HL-60/S4 treated with phorbol 12-myristate 13-acetate at 8.2 ng/mL for 4 days and 3 days (cell line): ENCODE results near the gene LXN.

Experiments
- in situ Hi-C: fragments of 300-500 bp; cut with MboI; formaldehyde crosslinking; loops from 2 replicates; pipeline ENCODE4 v1.15.0; 2022; ENCODE audit warnings: low sequenced_read_pairs

LXN gene

DNA sequence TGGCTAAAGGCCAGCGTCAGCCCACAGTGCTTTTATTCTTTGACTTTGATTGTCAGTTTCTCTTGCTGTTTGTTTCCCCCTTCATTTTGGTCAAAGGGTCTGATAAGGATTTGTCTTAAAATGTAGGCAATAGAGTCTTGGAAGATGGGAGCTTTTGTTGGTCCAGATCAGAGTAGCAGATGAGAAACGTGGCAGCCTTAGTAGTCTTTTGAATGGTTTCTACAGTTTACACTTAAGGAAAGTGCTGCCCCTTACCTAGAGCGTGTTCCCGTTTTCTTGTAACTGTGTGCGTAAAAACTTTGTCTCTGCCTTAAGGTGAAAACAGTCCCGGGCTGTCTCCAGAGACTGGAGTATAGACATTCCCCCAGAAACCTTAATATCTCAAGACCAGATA lies 630 bp downstream of the LXN start:
- in situ Hi-C loops = no loop called here

DNA sequence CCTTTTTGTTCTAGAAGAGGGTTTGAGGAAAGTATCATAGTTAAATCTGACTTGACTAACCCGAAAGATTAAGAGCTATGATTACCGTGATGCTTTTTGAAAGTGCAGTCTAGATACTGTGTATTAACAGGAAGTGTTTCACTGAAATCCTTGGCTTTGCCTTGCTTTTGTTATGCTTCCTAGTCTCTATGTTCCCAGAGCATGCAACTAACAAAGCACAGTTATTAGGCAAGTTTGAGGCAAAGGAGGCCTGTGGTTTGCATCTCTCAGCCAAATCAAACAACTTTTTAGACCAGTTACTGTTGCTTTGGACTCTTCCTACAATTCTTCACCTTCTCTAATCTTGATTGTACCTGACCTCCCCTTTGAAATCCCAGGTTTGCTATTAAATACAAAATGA lies 3.9 kb downstream of the LXN start:
- in situ Hi-C loops = loop anchor here (10.0 kb wide), 1 partner anchor 126 kb away; no protein-coding TSS in a partner anchor

DNA sequence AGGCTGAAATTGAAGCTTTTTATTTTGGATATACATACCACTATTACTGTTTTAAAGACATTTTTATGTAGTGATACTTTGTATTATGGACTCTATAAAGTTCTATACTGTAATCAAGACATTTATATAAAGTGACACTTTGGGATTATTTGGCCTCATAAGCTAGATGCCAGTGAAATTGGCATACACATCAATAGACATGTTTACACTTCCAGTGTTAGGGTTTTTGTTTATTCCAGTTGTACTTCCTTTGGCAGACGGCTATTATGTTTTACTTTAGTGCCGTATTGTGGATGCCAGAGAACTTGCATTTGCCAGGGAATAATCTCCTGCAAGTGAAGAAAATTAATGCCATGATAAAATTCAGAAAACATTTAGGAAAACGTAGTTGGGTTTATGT lies 6.0 kb downstream of the LXN start:
- in situ Hi-C loops = loop anchor here (10.0 kb wide), 1 partner anchor 128 kb away; no protein-coding TSS in a partner anchor

DNA sequence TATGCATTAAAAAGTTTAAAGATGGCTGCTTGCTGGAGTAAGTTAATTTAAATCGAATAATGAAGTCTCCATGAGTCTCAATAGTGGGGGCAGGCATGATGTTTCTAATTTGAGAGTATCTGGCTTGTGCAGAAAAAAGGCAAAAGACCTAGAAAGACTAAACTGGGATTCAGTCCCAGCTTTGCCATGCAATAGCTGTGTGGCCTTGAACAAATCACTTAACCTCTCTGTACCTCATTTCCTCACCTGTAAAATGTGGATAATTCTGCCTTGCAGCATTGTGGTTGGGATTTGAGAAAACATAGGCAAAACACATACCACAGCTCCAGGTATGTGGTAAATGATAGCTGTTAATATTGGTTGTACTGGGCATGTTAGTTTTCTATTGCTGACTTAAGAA lies 8.6 kb downstream of the LXN start:
- in situ Hi-C loops = loop anchor here (10.0 kb wide), 1 partner anchor 131 kb away; no protein-coding TSS in a partner anchor

DNA sequence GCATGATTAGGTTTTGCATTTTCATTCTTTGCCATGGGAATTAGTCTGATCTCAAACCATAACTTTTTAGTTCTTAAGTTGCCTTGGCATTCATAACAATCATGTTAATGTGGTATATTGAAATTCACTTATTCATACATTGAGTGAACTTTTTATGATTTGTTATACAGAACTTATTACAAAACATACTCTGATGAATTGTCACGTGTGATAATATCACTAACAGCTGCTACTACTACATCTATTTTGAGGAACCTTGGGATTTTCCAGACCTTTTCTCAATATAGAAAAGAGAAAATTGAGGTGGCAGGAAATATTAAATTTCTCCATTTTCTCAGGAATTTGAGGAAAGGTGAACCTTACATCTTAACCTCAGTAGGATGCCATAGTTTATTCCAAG lies 9.2 kb downstream of the LXN start:
- in situ Hi-C loops = loop anchor here (10.0 kb wide), 1 partner anchor 132 kb away; no protein-coding TSS in a partner anchor

DNA sequence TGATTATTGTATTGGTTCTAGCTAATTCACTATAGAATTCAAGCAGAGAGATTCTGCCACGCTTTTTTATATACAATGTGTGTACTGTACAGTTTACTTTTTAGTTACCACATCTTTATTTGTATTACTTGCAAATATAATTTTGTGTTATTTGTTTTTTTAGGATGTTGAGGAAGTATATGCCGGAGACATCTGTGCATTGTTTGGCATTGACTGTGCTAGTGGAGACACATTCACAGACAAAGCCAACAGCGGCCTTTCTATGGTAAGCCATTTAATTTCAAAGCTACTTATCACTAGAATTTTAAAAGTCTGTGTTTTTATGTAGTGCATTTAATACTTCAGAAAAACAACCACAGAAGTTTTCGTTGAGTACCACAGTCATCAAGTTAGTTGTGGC lies 11.7 kb downstream of the LXN start:
- in situ Hi-C loops = loop anchor here (10.0 kb wide), 1 partner anchor 134 kb away; no protein-coding TSS in a partner anchor

DNA sequence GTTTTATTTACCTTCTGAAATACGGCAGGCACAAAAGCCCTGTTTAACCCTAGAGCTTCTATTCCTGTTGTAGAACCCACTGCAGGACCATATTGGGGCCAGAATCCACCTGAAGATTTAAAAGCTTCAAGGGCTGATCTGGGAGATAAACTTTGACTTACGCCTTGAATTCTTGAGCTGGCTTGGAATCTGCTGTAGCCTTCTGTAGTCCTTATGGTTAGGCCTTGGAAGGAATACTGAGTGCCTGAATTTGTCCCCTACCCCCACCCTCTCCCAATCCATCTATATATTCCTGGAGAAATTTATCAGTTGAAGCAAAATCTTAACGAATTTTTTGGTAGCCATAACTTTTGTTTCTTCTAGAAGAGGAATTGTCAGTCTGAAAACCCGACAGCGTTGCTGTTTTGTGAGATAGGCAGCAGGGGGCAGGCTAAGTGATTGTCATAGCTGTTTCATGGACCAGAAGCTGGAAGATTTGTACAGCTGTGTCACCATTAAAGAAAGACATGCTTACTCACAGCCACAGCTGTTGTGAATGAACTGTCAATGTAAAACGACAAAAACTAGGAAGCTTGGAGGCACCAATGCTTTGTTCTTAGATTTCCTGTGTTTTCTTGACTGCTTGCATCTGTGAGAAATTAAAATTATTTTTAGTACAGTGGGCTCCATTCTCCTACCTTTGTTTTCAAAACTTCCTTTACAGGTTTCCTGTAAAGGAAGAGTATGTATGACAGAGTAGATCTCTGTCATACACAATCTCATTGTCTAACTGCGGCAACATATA lies 12.8 kb downstream of the LXN start:
- in situ Hi-C loops = loop anchor here (10.0 kb wide), 1 partner anchor 135 kb away; no protein-coding TSS in a partner anchor

DNA sequence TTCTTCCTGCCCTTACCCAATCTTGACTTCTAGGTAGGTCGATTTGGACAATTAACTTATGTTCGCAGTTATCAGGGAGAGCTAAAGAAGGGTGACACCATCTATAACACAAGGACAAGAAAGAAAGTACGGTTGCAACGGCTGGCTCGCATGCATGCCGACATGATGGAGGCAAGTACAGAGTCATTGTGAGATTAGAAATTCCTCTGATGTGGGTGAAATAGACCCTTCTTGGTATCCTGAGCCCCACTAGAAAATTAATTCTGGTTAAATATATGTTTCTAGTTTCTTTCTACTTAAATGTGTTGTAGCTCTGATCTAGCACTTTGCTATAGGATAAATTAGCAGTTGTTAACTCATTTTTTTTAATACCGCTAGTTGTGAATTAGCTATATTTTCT lies 13.6 kb downstream of the LXN start:
- in situ Hi-C loops = no loop called here

DNA sequence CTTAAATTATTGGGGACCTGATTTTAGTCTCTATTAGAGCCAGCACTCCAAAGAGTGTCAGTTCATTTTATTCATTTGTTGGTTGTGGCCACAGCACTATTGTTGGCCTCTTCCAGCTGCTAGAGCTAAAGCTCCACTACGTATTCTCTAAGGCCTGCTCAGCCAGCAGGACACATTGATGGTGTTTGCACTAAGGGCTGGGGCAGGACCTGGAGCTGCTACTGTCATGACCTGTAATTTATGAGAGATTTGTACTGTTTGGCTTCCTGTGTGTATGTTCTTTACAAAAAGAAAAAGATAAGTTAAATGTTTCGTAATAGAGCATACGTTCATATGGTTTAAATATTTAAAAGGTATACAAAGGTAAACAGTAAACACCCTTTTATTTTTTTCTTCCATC lies 20.0 kb downstream of the LXN start:
- in situ Hi-C loops = no loop called here

DNA sequence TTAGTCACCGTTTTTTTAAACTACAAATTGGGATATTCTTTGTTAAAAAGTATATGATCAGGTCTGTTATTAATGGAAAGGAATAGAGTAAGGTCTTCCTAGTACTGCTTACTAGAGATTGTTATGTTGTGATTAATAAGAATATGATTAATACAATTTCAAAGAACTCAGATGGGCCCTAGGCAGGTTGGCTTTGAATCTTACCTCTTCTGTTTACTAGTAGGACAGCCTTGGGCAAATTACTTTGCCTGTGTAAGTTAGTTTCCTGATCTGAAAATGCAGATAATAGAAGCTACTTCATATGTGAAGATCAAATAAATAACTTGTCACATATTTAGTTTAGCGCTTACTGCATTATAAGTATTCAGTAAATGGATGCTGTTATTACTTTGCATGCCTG lies 21.3 kb downstream of the LXN start:
- in situ Hi-C loops = no loop called here

DNA sequence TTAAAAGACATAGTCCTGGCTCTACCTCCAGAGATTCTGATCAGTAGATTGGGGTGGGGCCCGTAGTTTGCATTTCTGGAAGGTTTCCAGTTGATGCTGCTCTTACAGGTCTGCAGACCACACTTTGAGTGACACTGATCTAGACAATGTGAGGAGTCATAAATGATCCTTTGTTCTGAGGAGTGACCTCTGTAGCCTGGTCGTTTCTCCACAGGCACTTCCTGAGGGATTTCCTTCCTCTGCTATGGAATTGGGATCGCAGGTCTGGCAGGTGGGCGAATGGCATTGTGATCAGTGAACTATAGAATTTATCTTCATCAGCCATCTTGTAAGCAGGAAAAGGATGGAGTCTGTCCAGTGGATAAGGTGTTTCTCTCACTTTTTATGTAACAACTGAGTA lies 22.7 kb downstream of the LXN start:
- in situ Hi-C loops = no loop called here

DNA sequence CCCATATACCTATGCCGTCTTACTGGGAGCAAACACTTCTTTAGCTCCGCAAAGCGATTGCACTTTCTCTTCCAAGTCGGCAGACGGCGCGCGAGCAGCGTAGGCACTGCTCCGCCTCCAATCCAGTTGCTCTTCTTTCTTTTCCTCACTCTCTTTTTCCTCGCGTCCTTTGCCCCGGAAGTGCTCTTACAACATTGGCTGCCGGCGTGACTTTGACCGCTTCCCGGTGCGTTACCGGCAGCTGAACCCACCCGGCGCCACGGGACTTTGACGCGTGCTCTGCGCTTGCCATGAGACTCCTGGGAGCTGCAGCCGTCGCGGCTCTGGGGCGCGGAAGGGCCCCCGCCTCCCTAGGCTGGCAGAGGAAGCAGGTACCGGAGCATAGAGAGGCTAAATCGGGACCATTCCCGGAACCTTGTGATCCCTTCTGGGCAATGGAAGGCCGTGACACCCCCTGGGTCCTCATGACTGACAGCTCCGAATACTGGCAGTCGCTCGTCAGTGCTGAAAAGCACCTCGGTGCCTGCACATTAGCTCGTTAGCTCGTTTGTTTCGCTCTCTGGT lies 28.0 kb downstream of the LXN start, which contains the start of gene GFM1:
GFM1 (plus strand) TSS at position 183 of the 564 bp plus-strand sequence; CDS start at position 291, 108 bp downstream.
- in situ Hi-C loops = no loop called here

DNA sequence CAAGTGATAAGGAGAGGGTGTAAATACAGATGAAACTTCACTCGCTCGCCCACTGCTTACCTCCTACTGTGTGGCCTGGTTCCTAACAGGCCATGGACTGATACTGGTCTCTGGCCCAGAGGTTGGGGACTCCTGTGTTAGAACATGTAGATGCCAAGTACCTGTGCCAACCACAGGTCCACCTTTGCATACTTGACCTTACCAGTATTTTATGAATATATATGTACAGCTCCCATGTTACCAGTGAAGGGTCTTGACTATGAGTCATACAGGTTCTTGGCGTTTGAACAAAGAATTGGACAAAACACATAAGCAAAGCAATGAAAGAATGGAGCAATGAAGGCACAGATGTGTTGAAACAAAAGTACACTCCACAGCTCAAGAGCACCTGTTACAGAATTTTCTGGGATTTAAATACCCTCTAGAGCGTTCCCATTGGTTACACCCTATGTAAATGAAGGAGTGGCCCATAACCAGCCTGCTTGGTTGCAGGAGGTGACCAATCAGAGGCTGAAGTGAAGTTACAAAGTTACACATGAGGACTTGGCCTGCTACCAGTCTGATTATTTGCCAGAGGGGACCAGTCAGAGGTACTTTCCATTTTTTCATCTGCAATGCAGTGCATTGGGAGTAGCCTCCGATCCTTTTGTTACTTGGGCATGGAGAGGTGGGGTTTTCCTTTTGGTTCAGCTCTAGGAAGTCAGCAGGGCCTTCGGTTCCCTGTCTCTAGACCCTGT lies 29.8 kb downstream of the LXN start:
- in situ Hi-C loops = no loop called here

DNA sequence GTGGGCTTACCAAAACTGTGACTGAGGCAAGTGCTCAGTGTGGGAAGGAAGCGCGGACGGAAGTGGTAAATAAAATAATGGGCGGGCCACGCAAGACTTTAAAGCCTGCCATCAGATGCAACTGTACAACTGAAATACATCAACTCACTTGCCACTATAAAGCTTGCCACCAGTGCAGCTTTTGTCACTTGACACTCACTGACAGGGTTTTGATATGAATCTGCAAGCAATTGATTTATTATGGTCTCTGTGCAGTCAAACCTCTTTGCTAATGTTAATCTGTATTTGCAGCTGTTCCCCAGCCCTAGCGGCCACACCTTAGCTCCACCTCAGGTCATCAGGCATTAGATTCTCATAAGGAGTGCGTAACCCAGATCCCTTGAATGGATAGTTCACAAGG lies 30.4 kb downstream of the LXN start:
- in situ Hi-C loops = no loop called here

DNA sequence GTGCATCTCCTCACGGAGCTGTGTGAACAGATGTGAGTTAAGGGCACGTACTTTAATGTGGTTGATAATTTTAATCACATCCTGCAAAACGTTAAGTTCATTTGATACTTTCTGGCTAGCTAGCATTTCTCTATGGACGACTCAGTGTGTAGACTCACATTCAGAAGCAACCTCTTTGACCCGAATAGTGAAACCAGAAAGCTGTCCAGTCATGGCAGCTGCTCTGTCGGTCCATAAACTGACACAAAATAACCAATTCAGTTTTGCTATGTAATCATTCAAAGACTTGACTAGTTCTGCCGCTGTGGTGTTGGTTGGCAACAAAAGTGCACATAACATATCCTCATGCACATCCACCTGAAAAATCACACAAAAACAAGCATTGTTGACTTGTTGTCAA lies 31.8 kb downstream of the LXN start:
- in situ Hi-C loops = no loop called here

DNA sequence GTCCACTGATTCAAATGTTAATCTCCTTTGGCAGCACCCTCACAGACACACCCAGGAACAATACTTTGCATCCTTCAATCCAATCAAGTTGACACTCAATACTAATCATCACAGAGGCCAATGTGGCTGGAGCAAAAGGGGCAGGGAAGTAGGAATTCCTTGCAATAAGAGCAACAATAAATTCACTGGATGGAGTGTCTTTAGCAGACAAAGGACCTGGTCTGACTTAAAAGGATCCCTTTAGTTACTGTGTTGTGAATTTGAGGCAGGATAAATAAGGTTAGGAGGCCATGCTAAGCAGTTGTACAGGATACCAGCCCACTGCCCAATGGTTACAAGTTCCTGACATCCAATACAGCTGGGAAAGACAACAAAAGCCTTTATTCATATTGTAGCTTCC lies 40.5 kb downstream of the LXN start:
- in situ Hi-C loops = no loop called here

DNA sequence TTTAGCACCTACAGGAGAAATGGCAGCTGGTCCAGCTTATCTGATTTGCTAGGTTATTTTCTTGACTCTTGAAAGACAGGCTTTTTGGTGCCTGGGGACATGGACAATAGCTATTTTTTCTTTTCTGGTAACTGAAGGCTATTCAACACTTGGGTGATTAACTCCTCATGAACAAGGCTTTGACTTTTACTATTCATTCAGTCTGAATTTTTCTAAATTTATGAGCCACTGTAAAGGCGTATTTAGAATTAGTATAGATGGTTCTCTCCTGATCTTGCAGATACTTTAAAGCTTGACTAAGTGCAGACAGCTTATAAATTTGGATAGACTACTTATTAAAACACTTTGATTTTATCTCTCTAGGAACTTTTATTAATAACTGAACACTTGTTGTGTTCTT lies 46.6 kb downstream of the LXN start:
- in situ Hi-C loops = no loop called here

DNA sequence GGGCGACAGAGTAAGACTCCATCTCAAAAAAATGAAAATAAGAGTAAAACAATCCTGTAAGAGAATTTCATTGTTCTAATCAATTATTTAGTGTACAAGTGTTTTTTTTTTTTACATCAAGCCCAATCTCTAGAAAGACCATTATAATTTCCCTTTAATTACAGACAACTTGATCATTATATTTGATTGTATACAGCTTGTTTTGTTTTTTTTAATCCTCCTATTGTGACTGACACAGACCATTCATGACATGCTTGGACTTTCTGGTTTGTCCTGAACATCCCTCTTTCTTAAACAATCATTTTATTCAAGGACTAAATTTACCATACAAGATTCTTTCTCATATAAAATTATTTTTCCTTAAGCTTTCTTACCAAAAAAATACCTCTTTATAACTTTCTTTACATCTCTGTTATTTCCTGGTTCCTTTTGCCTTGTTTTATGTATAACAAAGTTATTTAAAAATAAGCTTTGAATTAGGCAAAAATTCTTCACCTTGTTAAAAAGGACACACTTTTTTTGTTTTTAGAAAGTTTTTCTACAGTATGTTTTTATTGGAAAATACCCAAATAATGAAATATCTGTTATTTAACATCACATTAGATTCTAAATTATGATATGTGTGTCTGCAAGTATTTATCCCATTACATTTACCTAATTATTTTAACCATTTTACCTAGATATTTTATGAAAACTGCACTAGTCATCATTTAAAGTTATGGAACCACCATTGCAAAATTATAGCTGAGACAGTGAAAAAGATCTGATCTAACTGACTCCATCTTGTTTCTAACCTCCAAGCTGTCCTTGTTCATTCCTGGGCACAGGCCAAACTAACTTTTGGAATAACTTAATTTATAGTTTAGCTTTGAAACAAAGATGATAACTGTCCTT lies 54.2 kb downstream of the LXN start:
- in situ Hi-C loops = no loop called here
